DND-41 (cell line): ENCODE results near the gene ARAP1.

Experiments used
- ATAC-seq: fragments of 200-7000 bp; cut with Tn5 transposase; 3 replicates; pipeline ENCODE4 v1.9.1; 2021; ENCODE audit warnings: low read depth; ENCODE audit not compliant: insufficient read depth
- DNase-seq: peaks from one replicate; pipeline ENCODE4 v3.0.0-alpha.2; 2020
- H2AFZ ChIP-seq: 2 replicates; pipeline ENCODE4 v1.6.0; 2012; ENCODE audit warnings: low read depth, low read length
- H3K27ac ChIP-seq: 2 replicates; pipeline ENCODE4 v1.5.1; 2012; ENCODE audit warnings: low read length, inconsistent platforms
- H3K27me3 ChIP-seq: fragments of 200-600 bp; sonication (generic); 2 replicates; pipeline ENCODE4 v1.6.0; 2012; ENCODE audit warnings: low read length, mild to moderate bottlenecking, inconsistent platforms; ENCODE audit not compliant: insufficient read depth, poor library complexity
- H3K36me3 ChIP-seq: 2 replicates; pipeline ENCODE4 v1.5.1; 2012; ENCODE audit warnings: low read length, inconsistent platforms; ENCODE audit not compliant: insufficient read depth
- H3K4me1 ChIP-seq: 2 replicates; pipeline ENCODE4 v1.5.1; 2012; ENCODE audit warnings: mild to moderate bottlenecking, low read length; ENCODE audit not compliant: insufficient read depth
- H3K4me2 ChIP-seq: 2 replicates; pipeline ENCODE4 v1.6.0; 2012; ENCODE audit warnings: mild to moderate bottlenecking, moderate library complexity, low read length, inconsistent platforms; ENCODE audit not compliant: insufficient read depth
- H3K4me3 ChIP-seq, 2 experiments: fragments of 200-600 bp in 1 of 2; shearing (Covaris generic) in 1 of 2; 2 replicates each; pipeline ENCODE4 v1.5.1; 2012 to 2016; ENCODE audit warnings: inconsistent platforms in 2 of 2, low read length in 2 of 2, mild to moderate bottlenecking in 2 of 2, low read depth in 1 of 2, moderate library complexity in 1 of 2
- H3K79me2 ChIP-seq: 2 replicates; pipeline ENCODE4 v1.6.0; 2012; ENCODE audit warnings: low read length, inconsistent platforms; ENCODE audit not compliant: insufficient read depth
- H3K9ac ChIP-seq: 2 replicates; pipeline ENCODE4 v1.6.0; 2012; ENCODE audit warnings: low read depth, mild to moderate bottlenecking, inconsistent platforms, low read length, moderate library complexity
- H3K9me3 ChIP-seq: 2 replicates; pipeline ENCODE4 v1.5.1; 2012; ENCODE audit warnings: low read length, moderate library complexity, mild to moderate bottlenecking, inconsistent platforms; ENCODE audit not compliant: insufficient read depth, severe bottlenecking
- H4K20me1 ChIP-seq: 2 replicates; pipeline ENCODE4 v1.6.0; 2012; ENCODE audit warnings: low read length; ENCODE audit not compliant: insufficient read depth
- EZH2 ChIP-seq: IDR thresholded peaks from 3 replicates; pipeline ENCODE4 v1.6.1; 2012; ENCODE audit warnings: borderline replicate concordance, low read depth, mild to moderate bottlenecking, moderate library complexity, low read length, inconsistent platforms; ENCODE audit not compliant: severe bottlenecking
- TF ChIP-seq, protein P1 (sequence below): IDR thresholded peaks from 2 replicates; pipeline ENCODE4 v1.5.1; 2012; ENCODE audit warnings: borderline replicate concordance, low read length, moderate library complexity, mild to moderate bottlenecking; ENCODE audit not compliant: poor library complexity, severe bottlenecking; ENCODE audit errors: extremely low read depth

The ARAP1 gene

DNA sequence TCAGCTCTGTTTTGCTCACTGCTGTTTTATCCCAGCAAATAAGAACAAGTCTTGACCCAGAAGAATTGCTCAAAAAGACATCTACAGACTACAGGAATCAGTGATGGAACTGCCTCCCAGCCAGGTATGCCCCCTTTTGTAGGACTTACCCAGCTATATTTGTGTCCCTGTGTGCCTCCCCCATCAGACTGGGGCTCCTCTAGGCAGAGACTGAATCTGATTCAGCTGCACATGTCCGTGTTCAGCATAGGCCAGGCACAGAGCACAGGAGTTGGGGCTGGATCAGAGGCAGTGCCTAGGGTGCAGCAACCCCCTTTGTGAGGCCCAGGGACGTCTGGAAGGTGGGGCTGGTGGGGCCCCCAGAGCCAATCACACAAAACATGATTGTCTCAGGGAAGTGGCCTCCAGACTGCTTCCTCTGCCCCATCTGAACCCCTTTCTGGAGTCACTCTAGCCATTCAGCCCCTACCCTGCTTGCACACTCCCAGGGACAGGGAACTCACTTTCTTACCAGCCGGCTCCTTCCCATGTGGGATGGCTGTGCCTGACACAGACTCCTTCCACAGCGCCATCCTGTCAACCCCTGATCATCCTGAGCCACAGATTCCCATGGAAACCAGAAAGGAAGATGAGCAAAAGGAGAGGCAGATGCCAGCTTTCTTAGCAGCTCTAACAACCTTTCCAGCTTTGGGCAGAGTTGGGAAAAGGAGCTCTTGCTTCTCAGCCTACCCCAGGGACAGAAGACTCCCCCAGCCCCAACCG lies 102.8 kb downstream of the ARAP1 start:
- no peak overlapping the region for H3K27ac ChIP-seq
- no peaks in the 10 kb centered on the region for H3K4me1 ChIP-seq
- H2AFZ ChIP-seq = no peak overlapping the region
- ATAC-seq = no peak
- no peak overlapping the region for H3K9ac ChIP-seq
- no peaks in the 10 kb centered on the region for H3K79me2 ChIP-seq
- no peak for DNase-seq
- H3K4me2 ChIP-seq = no peak overlapping the region
- no peak overlapping the region for H3K4me3 ChIP-seq
- H4K20me1 ChIP-seq = no peaks in the 10 kb centered on the region; the same call in none of the 2 replicates
- TF ChIP-seq, protein P1, sequence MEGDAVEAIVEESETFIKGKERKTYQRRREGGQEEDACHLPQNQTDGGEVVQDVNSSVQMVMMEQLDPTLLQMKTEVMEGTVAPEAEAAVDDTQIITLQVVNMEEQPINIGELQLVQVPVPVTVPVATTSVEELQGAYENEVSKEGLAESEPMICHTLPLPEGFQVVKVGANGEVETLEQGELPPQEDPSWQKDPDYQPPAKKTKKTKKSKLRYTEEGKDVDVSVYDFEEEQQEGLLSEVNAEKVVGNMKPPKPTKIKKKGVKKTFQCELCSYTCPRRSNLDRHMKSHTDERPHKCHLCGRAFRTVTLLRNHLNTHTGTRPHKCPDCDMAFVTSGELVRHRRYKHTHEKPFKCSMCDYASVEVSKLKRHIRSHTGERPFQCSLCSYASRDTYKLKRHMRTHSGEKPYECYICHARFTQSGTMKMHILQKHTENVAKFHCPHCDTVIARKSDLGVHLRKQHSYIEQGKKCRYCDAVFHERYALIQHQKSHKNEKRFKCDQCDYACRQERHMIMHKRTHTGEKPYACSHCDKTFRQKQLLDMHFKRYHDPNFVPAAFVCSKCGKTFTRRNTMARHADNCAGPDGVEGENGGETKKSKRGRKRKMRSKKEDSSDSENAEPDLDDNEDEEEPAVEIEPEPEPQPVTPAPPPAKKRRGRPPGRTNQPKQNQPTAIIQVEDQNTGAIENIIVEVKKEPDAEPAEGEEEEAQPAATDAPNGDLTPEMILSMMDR = no peak
- TF ChIP-seq EZH2 = no peak
- no peaks in the 10 kb centered on the region for H3K9me3 ChIP-seq
- peaks cover 9% of the 10 kb centered on the region for H3K27me3 ChIP-seq
- no peaks in the 10 kb centered on the region for H3K36me3 ChIP-seq

DNA sequence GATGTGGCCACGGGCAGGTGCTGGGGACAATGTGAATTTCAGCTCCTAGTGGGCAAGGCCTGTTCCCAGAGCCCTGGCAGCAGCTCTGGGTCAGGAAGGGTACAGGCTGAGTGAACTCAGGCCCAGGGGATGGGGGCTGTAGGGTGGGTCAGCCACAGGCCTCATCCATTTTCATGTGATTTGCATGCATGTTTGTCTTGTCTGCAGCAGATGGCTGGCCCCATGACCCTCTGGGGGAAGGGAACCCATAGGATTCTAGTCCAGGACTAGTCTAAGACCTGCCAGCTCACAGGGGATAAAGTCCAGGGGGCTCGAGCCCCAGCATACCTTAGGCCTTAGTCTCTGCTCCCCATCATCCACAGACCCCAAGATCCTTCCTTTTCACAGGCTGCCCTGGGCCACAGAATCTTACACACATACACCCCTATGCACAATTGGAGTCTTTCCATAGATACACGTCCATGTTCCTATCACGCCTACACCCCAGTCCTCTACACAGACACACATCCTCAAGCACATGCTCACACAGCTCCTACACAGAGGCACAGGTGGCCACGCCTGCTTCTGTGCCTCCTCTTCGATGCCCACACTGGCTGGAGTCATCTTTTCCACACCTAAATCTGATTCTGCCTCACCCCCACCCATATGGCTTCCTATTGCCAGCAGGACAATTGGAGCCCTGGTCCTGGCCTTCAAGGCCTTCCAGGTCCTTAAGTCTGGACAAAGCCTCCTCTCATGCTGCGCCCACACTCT lies 103.6 kb downstream of the ARAP1 start:
- Histone ChIP-seq H3K4me1 (no peaks in the 10 kb centered on the region; the same call in 1 of the 2 replicates), H3K4me2 (no peak overlapping the region), H3K27ac (no peak overlapping the region), H2AFZ (no peak overlapping the region), H3K9me3 (no peaks in the 10 kb centered on the region), H3K9ac (no peak overlapping the region), H3K4me3 (no peak overlapping the region), H3K36me3 (no peaks in the 10 kb centered on the region), H3K27me3 (peaks cover 9% of the 10 kb centered on the region), H3K79me2 (no peaks in the 10 kb centered on the region), H4K20me1 (no peaks in the 10 kb centered on the region; the same call in 1 of the 2 replicates)
- TF ChIP-seq, protein P1 = no peak
- no peak for TF ChIP-seq EZH2
- ATAC-seq (no peak), DNase-seq (no peak)

DNA sequence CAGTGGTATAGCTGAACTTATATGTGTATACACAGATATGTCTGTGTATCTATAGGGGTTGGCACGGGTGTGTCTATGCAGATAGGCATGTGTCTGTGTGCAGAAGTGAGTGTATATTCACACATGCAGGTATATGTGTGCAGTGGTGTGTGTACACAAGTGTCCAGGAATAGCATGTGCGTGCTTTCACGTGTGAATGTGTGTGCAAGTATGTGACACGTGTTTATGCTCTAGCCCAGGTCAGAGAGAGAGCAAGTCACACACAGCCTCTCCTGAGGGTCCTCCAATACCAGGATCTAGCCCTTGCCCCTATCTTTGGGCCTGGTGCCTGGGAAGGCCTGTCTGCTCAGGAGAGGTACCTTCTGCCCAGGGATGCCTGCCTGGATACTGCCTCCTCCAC lies 104.3 kb downstream of the ARAP1 start:
- no peaks in the 10 kb centered on the region for H3K9me3 ChIP-seq
- TF ChIP-seq, protein P1 = no peak
- no peak for TF ChIP-seq EZH2
- peaks cover 4% of the 10 kb centered on the region for H3K27me3 ChIP-seq
- H3K9ac ChIP-seq = no peak overlapping the region
- no peak overlapping the region for H2AFZ ChIP-seq
- no peak overlapping the region for H3K4me2 ChIP-seq
- H4K20me1 ChIP-seq = no peaks in the 10 kb centered on the region; the same call in 1 of the 2 replicates
- H3K27ac ChIP-seq = no peak overlapping the region
- H3K4me3 ChIP-seq = no peak overlapping the region
- peaks cover 6% of the 10 kb centered on the region for H3K4me1 ChIP-seq
- DNase-seq = no peak
- ATAC-seq = no peak
- no peaks in the 10 kb centered on the region for H3K79me2 ChIP-seq
- no peaks in the 10 kb centered on the region for H3K36me3 ChIP-seq
